Neural cell (in vitro differentiated cells): ENCODE measurements around the gene ZDHHC5.

Experiments used
- EP300 ChIP-seq: fragments of 450-650 bp; conservative IDR thresholded peaks from 2 replicates; pipeline ENCODE4 v1.6.1; 2014; ENCODE audit warnings: antibody characterized with exemption, mild to moderate bottlenecking, moderate library complexity; ENCODE audit not compliant: poor library complexity, severe bottlenecking
- EZH2 ChIP-seq: fragments of 200-600, 300-800 bp; shearing (Covaris generic), sonication (generic); IDR thresholded peaks from 2 replicates; pipeline ENCODE4 v1.6.1; 2014; ENCODE audit warnings: antibody characterized with exemption, low read length, borderline replicate concordance, mild to moderate bottlenecking; ENCODE audit not compliant: insufficient read depth, poor library complexity, severe bottlenecking
- RAD21 ChIP-seq: fragments of 450-650 bp; conservative IDR thresholded peaks from 2 replicates; pipeline ENCODE4 v1.6.1; 2014; ENCODE audit warnings: antibody characterized with exemption, mild to moderate bottlenecking, moderate library complexity
- REST ChIP-seq: IDR thresholded peaks from 2 replicates; pipeline ENCODE4 v1.6.1; 2012; ENCODE audit warnings: borderline replicate concordance

GRCh38 chr11:57653163-57653562 lies 14.8 kb upstream of the ZDHHC5 start:
- TF ChIP-seq EZH2 = no peak
- TF ChIP-seq EP300 = no peak
- no peak for TF ChIP-seq REST
- TF ChIP-seq RAD21 = no peak
